ENCODE data around the gene ZBP1.

DNA sequence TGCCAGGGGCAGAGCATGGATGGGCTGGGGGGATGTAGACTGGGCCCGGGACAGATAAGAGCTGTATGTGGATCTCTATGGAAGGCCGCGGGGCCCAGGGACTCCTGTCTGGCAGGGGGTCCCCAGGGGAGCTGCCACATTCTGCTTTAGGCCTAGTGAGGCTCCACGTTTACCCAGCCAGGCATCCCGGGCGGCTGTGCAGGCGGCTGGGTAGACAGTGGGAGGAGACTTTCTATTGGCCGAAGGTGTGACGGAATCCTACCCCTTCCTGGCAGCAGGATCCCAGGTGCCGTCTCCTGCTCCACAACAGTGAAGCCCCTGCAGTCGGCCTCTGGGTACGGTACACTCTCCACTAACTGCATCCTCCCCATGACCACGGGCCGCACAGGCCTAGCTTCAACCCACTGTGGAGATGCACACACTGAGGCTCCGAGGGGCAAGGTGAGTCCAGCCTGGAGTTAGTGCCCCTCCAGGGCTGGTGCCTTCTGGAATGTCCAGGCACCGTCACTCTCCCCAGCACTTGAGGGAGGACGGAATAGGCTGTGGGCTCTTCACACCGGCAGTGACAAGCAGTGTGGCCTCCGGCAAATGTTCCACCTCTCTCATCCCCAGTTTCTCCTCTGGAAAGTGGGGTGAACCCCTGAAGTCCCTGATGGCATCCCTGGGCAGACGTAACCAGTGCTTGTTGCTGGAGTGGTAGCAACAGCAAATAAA is 36.8 kb upstream of the ZBP1 start:
- TF ChIP-seq CTCF (IDR thresholded peaks at IDR 0.05; ENCODE audit: low read depth, low read length, poor library complexity, severe bottlenecking) = no peak
- no peak for TF ChIP-seq EZH2phosphoT487 (IDR thresholded peaks at IDR 0.05; ENCODE audit: borderline replicate concordance, low read length)
